Brain pericyte (primary cell): ENCODE data around the gene LRRN2.
"Not testable (repeated sequence)": the region's sequence is repeated elsewhere in the genome, so short reads cannot be mapped to it uniquely, and the experiment has no call there.

ENCODE experiments used
- DNase-seq: peaks from one replicate; pipeline ENCODE4 v3.0.0-alpha.2; 2012; ENCODE audit warnings: low read depth, low spot score

LRRN2 gene

GRCh38 chr1:204576422-204576821 is 109.1 kb downstream of the LRRN2 start:
- DNase-seq = no peak

- DNase-seq = no peak
These were observed 110.0 kb downstream of the LRRN2 start for GRCh38 chr1:204575221-204576190.

- DNase-seq = no peak
These were observed 110.7 kb downstream of the LRRN2 start for GRCh38 chr1:204574865-204575163.

DNA sequence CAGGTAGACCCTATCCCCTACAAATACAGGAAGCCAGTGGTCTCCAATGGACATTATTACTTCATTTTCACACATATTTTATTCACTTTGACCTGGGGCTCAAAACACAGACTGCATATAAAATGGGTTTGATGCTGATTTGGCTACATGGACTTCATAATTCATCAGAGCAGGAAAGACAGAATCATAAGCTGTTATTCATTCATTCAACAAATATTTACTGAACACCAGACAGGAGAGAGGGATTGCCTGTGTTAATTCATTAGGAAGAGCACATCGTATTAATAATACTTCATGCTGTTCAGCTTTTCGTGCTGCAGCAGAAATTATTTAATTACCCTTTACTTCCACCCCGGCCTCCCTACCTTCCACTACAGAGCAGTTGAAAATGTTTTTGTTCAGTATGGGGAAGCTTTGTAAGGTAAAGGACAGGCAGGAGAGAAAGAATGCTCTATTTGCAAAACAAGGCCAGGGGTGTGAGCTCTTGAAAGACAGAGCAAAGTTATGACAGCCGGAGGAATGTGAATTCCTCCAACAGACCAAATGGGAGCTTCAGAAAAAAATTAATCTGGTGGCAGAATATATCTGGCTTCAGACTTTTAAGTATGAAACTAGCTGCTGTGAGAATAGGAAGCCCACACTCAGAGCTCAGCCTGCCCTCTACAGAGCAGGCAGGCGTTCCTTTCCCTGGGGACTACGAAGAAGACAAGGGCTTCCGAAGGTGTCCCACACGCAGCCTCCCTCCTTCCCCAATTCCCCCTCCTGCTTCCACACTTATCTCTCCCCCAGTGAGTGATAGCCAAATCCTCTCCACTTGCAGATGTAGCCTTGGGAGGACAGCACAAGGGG is 111.3 kb downstream of the LRRN2 start:
- DNase-seq = no peak

GRCh38 chr1:204572923-204573922 is 112.3 kb downstream of the LRRN2 start:
- DNase-seq = no peak

DNA sequence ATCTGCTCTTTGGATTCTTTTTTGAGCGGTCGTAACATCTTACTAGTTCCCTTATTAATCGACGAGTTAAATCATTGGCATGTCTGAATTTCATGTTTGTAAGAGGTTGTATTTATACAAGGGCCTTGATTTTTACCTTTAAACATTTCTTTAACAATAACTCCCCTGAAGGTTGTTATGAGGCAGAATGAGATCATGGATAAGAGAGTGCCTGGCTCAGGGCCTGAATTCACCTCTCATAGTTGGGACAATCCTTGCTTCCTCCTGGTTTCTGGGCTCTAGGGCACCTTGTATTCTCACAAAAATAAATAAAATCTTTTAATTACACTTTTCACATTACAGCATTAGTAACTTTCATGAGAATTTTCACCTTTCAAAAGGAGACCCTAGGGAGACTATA is 113.9 kb downstream of the LRRN2 start:
- no peak for DNase-seq

- DNase-seq = no peak
These were observed 114.4 kb downstream of the LRRN2 start for GRCh38 chr1:204571128-204571527.

GRCh38 chr1:204570021-204570420 is 115.5 kb downstream of the LRRN2 start:
- DNase-seq = not testable (repeated sequence)

DNA sequence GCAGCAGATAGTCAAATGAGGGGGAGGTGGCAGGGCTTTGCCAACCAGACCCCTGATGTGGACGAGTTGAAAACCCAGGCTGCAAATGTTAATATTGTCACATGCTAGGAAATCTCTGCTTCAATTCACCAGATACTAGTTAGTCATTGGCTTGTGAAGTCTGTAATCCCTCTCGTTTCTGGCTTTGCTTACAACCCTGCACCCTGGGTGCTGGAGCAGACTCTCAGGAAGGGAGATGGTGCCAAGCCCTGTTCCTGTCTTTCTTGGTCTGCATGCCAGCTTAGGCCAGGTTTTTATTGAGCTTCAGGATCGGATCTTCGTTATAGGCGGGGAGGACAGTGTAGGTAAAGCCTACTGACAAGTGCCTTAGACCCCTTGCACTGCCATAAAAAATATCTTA is 116.1 kb downstream of the LRRN2 start:
- no peak for DNase-seq

GRCh38 chr1:204568576-204569315 is 116.8 kb downstream of the LRRN2 start:
- no peak for DNase-seq
